Stimulated activated CD8-positive, alpha-beta memory T cell treated with anti-CD3 and anti-CD28 coated beads, Interleukin-15, amount 100 ng/mL, for 1 hour (primary cell): ENCODE data around the gene CD44.

Experiments used
- DNase-seq: peaks from one replicate; pipeline ENCODE4 v3.0.0-alpha.2; 2020; ENCODE audit warnings: low read depth

CD44 gene

DNA sequence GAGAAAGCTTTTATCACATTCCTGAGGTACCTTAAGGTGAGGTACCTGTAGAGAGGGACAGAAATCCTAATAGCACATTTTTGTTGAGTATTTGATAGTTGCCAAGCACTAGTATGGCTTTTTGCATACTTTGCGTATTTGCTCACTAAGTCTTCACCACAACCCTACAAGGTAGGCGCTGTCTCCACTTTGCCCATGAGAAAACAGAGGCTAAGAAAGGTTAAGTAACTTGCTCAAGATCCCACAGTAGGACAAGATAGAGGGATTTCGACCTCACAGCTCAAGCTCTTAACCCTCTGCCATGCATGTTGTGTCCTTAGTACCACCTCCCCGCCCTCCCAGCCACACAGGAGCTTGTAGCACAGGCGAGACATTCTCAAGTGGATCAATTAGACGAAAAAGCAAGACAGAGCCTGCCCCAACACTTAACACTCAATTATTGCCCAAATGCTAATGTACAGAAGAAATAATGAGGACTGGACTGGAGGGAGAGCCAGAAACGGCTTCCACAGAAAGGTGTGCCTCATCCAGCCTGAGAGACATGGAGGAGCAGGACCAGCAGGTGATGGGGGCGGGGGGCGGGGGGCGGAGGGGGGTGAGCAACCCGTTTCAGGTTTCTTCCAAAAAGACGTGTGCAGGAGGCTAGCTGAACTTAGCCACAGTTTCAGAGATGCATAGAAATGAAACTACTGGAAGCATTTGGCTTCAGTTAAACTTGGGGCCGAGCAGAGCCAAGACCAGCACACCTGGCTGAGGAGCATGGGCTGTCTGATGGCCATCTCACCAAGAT is 26.7 kb upstream of the CD44 start:
- DNase-seq, result no peak

DNA sequence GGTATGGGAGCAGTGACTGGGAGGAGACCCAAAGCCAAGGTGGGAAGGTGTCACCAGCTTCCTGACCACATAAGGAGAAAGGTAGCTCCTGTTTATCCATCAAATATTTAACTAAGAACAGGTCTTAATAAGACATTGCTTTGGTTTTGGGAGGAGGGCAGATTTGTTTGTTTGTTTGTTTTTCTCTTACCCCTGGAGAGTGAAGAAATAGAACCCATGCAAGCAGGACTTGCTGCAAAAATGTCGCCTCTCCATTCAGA is 26.2 kb upstream of the CD44 start:
- no peak for DNase-seq

- no peak for DNase-seq
Observed at GRCh38 chr11:35114906-35115687, 23.9 kb upstream of the CD44 start.

DNA sequence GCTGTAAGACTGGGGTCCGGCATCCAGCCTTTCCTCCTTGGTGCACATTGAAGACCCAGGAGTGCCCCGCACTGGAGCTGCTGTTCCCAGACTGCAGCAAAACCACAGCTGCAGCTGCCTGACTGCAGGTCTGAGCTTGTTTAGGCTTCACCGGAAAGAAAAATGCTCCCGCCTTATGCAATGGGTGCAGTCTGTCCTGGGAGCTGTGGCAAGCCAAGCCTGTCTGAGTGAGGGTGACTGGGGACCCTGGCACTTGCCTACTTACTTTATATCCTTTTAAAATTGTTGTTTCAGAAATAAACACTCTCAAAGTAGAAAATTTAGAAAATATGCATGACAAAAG is 23.3 kb upstream of the CD44 start:
- DNase-seq, result no peak

DNA sequence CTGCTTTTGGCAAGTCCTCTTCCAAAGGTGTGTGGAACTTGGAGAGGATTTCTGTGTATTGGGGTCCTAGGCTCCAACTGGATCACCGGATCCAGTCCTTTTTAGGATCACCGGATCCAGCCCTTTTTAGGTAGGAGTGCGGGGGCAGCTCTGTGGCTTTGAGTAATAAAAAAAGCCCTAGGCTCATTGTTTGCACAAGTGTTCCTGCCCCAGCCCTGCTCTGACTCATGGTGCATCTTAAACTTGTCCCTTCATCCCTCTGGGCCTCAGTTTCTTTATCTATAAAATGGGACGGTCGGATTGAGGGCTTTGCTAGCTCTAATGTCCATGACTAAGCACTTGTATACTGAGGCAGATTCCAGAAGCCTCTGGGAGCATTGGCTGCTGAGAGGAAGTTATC is 22.7 kb upstream of the CD44 start:
- no peak for DNase-seq

- DNase-seq, result no peak
Observed at GRCh38 chr11:35116762-35117640, 22.0 kb upstream of the CD44 start.

DNA sequence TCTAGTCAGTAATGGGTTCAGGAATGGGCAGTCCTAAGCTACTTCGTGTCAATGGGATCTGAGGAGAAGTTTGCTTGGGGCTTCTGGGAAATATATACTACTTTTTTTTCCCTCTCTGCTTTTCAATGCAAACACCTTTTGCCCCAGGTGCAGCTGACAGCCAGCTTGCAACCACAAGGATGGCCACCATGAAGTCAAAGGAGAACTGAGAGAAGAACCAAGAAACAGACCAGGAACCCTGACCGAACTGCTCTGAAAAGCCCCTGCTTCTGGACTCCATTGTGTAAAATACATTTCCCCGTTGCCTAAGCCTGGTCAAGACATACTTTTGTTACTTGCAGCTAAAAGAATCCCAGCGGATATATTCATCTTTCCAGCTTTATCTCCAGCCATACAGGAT is 20.1 kb upstream of the CD44 start:
- no peak for DNase-seq

- no peak for DNase-seq
Observed at GRCh38 chr11:35121326-35121865, 17.6 kb upstream of the CD44 start.

DNA sequence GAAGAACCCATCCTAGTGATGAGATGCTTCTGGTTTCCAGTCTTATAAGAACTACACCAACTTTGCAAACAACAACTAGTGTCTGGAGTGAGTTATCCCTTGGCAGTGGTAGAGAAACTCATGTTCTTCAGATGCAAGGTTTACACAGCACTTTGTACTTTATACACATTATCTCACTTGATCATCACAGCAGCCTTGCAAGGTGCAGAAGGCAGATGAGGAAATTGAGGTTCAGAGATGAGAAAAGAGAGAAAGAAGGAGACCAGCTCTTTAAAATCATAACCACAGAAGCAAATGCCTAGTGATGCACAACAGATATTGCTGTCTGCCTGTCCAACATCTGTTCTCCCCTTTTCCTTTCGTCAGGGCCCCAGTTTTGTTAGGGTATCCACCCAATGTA is 16.7 kb upstream of the CD44 start:
- no peak for DNase-seq

DNA sequence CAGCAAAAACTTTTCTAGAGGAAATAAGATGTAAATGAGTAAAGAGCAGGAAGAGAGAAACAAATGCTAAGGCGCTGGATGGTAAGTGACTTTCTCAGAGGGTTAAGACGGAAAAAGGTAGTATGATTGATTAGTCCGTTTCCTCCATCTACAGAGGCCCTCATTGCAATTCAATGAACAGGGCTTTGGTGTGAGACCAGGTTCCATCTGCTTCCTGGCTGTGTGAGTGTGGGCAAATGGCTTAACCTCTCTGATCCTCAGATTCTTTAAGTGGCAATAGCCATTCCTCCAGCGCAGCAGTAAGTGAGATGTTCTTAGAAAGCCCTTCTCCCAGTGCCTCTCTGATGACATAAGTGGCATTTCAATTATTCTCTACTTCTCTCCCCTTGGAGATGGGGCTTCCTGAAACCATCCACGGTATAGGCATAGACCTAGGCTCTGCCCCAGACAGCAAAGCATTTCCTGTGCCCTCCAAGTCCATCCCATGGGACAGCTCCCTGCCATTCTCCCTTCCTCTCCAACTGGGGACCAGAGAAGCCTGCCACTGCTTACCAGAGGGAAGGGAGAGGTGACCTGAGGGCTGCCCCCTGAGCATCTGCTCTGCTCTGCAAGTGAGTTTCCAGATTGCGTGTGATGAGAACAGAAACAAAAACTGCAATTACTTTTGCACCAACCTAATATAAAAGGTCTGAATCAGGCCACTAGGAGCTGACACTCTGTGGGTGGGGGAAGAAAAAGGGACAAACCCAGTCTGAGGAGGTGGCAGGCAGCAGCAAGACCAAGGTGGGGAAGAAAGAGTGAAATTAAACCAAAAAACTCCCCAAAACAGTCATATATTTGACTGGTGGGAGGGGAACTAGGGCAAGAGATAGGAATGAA is 12.7 kb upstream of the CD44 start:
- no peak for DNase-seq

GRCh38 chr11:35126879-35127581 is 11.9 kb upstream of the CD44 start:
- DNase-seq, result no peak

DNA sequence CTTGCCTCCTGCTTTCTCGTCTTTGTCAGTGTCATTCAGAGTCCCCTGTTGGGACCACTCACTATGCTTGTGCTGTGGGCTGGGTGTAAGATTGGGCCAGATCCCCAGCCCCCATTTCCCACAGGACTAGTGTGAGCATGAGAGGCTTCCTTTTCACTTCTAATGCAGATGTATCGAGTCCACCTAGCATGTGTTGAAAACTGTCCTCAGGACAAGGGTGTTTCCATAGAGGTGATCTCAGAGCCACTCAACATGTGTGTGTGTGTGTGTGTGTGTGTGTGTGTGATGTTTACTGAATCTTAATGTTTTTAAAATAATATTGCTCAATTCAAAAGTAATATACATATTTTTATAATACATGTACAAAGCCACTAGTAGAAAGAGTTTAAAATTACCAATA is 11.4 kb upstream of the CD44 start:
- DNase-seq, result no peak

DNA sequence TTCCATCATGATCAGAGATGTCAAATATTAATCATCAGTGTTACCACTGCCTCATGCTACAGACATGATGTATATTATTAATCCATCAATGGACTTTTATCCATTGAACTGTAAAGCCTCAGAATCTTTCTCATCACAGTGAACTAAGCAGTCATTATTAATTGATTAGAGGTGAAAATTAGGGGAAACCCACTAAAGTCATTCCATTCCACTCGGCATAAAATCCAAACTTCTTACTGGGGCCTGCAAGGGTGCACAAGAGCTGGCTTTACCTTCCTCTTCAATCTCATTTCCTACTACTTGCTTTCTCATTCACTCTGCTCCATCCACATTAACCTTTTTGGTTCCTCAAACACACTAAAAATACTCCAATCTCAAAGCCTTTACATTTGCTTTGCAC is 7.9 kb upstream of the CD44 start:
- DNase-seq, result no peak

- no peak for DNase-seq
Observed at GRCh38 chr11:35131886-35132285, 7.1 kb upstream of the CD44 start.

DNA sequence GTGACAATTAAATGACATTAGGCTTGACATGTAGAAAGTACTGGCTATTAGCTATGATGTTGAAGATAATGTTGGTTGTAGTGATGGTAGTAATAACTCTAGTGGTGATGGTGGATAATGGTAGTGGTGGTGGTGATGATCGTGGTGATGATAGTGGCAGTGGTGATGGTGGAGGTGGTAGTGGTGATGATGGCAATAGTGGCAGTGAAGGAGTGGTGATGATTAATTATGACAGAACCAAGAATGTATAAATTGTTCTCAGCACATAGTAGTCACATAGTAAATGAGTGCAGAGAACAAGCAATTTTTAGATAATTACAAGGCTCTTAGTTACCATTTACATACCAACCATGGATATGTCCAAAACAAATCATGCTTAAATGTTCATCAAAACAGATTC is 5.3 kb upstream of the CD44 start:
- no peak for DNase-seq

DNA sequence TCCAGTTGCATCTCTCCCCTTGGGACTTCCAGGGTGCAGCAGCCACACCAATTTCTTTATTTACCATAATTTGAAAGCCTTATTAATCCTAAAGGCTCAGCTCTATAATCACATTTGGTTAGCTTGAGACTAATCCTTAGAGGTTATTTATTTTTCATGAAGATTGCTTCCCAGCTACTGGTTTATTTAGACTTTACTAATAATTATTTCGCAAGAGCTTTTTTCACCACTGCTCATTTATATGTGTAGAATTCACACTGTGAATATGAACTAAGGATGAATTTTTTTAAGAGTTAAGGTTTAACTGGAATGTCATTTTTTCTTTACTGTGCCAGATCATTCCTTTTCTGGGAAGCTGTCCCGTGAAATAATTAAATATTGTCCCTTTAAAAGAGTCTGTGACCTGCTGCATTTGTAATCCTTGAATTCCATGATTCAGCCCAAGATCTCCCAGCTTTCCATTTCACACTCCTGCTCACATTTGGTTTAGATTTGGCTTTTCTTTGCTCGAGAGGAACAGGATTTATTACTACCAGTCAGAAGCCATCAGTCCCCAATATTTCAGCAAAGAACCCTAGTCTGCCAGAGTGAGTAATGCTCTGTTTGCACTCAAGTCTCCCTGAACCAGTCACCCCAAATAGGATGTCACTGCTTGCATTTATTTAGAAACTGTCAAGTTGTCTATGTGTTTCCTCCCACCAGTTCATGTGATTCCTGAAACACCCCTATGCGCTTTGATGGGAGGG is 4.4 kb upstream of the CD44 start:
- DNase-seq, result no peak

GRCh38 chr11:35135222-35135621 is 3.7 kb upstream of the CD44 start:
- DNase-seq, result no peak

GRCh38 chr11:35136311-35136710 is 2.7 kb upstream of the CD44 start:
- DNase-seq, result no peak

- no peak for DNase-seq
Observed at GRCh38 chr11:35138058-35138457, 913 bp upstream of the CD44 start.

GRCh38 chr11:35138606-35138942 is 397 bp upstream of the CD44 start:
- DNase-seq, result no peak
